Lung (tissue), 12 donors: ENCODE data around the gene CTBS. TPM values are rescaled to one million over a fixed set of nuclear protein-coding genes. Genes with fewer than 3 reads are reported as not detected.

Experiments
- ATAC-seq: fragments of 200-7000 bp; cut with Tn5 transposase; one replicate; pipeline ENCODE4 v1.9.1; 2020; ENCODE audit warnings: moderate number of reproducible peaks; ENCODE audit not compliant: insufficient read depth, low FRiP score
- DNase-seq, 3 donors: peaks; one replicate each; pipeline ENCODE4 v3.0.0-alpha.2; 2013 to 2017
- H3K27ac ChIP-seq, 2 donors: one replicate each; pipeline ENCODE4 v1.5.1; 2013; ENCODE audit warnings: mild to moderate bottlenecking in 2 of 2, moderate library complexity in 2 of 2, control low read depth in 1 of 2, inconsistent platforms in 1 of 2, low read depth in 1 of 2, low read length in 1 of 2
- H3K27me3 ChIP-seq, 3 donors: one replicate each; pipeline ENCODE4 v1.5.1; 2013; ENCODE audit warnings: low read length in 2 of 3; ENCODE audit not compliant: control insufficient read depth in 3 of 3, insufficient read depth in 3 of 3
- H3K36me3 ChIP-seq, 4 donors: one replicate each; pipeline ENCODE4 v1.5.1; 2013; ENCODE audit warnings: low read length in 4 of 4, mild to moderate bottlenecking in 1 of 4, moderate library complexity in 1 of 4; ENCODE audit not compliant: control insufficient read depth in 4 of 4, insufficient read depth in 4 of 4
- H3K4me1 ChIP-seq, 5 donors: one replicate each; pipeline ENCODE4 v1.5.1; 2013; ENCODE audit warnings: low read length in 5 of 5, mild to moderate bottlenecking in 2 of 5, moderate library complexity in 1 of 5; ENCODE audit not compliant: control insufficient read depth in 5 of 5, insufficient read depth in 5 of 5
- H3K4me3 ChIP-seq: one replicate; pipeline ENCODE4 v1.5.1; 2013; ENCODE audit warnings: mild to moderate bottlenecking, control low read depth, moderate library complexity
- H3K9ac ChIP-seq, 2 donors: one replicate each; pipeline ENCODE4 v1.5.1; 2013; ENCODE audit warnings: low read length in 2 of 2, control low read depth in 1 of 2; ENCODE audit not compliant: insufficient read depth in 1 of 2
- H3K9me3 ChIP-seq, 4 donors: one replicate each; pipeline ENCODE4 v1.5.1; 2013; ENCODE audit warnings: low read length in 3 of 4, mild to moderate bottlenecking in 1 of 4, moderate library complexity in 1 of 4; ENCODE audit not compliant: control insufficient read depth in 4 of 4, insufficient read depth in 3 of 4
- WGBS, 2 donors: extraction: QIAGEN DNeasy Blood & Tissue Kit; methylation state at CpG; one replicate each; pipeline ENCODE4 v1.1.7; 2013; 5-methylcytosine and 5-hydroxymethylcytosine counted together
- polyA plus RNA-seq, 2 donors: library from polyadenylated mRNA; stranded (reverse); fragments of 200-250 nt; gene quantifications; one replicate each; pipeline ENCODE4 v1.2.1, GENCODE V29; 2013
- total RNA-seq, 2 donors: library from RNA; depleted of rRNA in 1 of 2; stranded (reverse); fragments of >200 nt in 1 of 2; gene quantifications; one replicate each; pipeline ENCODE4 v1.2.1, GENCODE V29; 2014 to 2021
- TF ChIP-seq, protein P1 (sequence below): IDR thresholded peaks from 2 replicates; pipeline ENCODE4 v1.5.1; 2012; ENCODE audit warnings: mild to moderate bottlenecking; ENCODE audit errors: control extremely low read depth, extremely low read depth
- donor health status: control.
- donor health status: control.
- donor health status: Bipolar disorder and iron deficiency.
- donor health status: healthy.
- donor health status: DM: yes; HTN: yes; CAD: no.

Gene CTBS
- total and polyA plus RNA-seq, 4 donors: 7.7 to 22.6 (median 19.9) TPM

DNA sequence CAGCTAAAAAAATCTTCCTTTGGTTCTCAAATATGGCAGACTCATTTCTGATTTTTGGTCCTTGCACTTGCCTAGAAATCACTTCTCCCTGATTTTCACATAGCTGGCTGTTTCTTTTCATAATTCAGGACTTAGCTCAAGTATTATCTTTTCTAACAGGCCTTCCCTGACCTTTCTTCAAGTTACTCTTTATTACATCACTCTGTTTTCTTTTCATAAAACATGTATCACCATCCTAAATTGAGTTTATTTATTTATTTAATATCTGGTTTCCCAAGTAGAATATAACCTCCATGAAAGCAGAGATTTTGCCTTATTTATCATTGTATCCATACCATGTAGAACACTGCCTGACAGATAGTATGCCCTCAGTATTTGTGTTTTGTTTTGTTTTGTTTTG, 49.6 kb downstream of the CTBS start:
- DNase-seq (no peak), ATAC-seq (no peak)
- no peaks in the 10 kb centered on the region for H3K36me3 ChIP-seq
- no peaks in the 10 kb centered on the region for H3K4me1 ChIP-seq
- TF ChIP-seq, protein P1, sequence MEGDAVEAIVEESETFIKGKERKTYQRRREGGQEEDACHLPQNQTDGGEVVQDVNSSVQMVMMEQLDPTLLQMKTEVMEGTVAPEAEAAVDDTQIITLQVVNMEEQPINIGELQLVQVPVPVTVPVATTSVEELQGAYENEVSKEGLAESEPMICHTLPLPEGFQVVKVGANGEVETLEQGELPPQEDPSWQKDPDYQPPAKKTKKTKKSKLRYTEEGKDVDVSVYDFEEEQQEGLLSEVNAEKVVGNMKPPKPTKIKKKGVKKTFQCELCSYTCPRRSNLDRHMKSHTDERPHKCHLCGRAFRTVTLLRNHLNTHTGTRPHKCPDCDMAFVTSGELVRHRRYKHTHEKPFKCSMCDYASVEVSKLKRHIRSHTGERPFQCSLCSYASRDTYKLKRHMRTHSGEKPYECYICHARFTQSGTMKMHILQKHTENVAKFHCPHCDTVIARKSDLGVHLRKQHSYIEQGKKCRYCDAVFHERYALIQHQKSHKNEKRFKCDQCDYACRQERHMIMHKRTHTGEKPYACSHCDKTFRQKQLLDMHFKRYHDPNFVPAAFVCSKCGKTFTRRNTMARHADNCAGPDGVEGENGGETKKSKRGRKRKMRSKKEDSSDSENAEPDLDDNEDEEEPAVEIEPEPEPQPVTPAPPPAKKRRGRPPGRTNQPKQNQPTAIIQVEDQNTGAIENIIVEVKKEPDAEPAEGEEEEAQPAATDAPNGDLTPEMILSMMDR: no peak
- H3K27ac ChIP-seq: no peak overlapping the region
- no peak overlapping the region for H3K4me3 ChIP-seq
- no peaks in the 10 kb centered on the region for H3K9me3 ChIP-seq
- H3K9ac ChIP-seq: no peak overlapping the region
- H3K27me3 ChIP-seq: no peaks in the 10 kb centered on the region

DNA sequence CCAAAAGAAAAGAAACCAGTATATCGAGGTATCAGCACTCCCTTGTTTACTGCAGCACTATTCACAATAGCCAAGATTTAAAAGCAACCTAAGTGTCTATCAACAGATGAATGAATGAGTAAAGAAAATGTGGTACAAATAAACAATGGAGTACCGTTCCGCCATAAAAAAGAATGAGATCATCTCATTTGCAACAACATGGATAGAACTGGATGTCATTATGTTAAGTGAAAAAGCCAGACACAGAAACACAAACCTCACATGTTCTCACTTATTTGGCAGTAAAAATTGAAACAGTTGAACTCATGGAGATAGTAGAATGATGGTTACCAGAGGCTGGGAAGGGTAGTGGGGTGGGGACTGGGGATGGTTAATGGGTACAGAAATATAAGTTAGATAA, 63.6 kb downstream of the CTBS start:
- Histone ChIP-seq H3K4me3 (no peak overlapping the region), H3K27me3 (no peaks in the 10 kb centered on the region), H3K27ac (no peak overlapping the region), H3K36me3 (no peaks in the 10 kb centered on the region), H3K9ac (no peak overlapping the region), H3K4me1 (peaks cover 0 to 2% (median 0%) of the 10 kb centered on the region in 5 donors), H3K9me3 (no peaks in the 10 kb centered on the region)
- 88 to 98% methylated on average over 3 of the region's 3 CpGs for WGBS, 2 donors
- ATAC-seq: no peak
- DNase-seq: no peak
- TF ChIP-seq, protein P1: no peak

DNA sequence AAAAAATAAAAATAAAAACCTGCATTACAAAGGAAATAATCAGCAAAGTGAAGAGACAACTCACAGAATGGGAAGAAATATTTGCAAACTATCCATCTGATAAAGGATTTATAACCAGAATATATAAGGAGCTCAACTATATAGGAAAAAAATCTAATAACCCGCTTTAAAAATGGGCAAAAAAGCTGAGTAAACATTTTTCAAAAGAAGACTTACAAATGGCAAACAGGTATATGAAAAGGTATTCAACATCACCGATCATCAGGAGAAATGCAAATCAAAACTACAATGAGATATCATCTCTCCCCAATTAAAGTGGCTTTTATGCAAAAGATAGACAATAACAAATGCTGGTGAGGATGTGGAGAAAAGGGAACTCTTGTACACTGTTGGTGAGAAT, 64.1 kb downstream of the CTBS start:
- peaks cover 0 to 2% (median 0%) of the 10 kb centered on the region in 4 donors for H3K36me3 ChIP-seq
- TF ChIP-seq, protein P1: no peak
- H3K4me1 ChIP-seq: peaks cover 0 to 2% (median 0%) of the 10 kb centered on the region in 5 donors
- no peak overlapping the region for H3K4me3 ChIP-seq
- no peak overlapping the region for H3K9ac ChIP-seq
- H3K27ac ChIP-seq: no peak overlapping the region
- 49 to 100% methylated on average over 2 of the region's 2 CpGs for WGBS, 2 donors
- no peaks in the 10 kb centered on the region for H3K27me3 ChIP-seq
- DNase-seq (no peak), ATAC-seq (no peak)
- H3K9me3 ChIP-seq: no peaks in the 10 kb centered on the region

- peaks cover 0 to 2% (median 0%) of the 10 kb centered on the region in 4 donors for H3K36me3 ChIP-seq
- no peak for DNase-seq
- TF ChIP-seq, protein P1: no peak
- peaks cover 1 to 9% (median 5%) of the 10 kb centered on the region in 5 donors for H3K4me1 ChIP-seq
- no peaks in the 10 kb centered on the region for H3K27me3 ChIP-seq
- no peak overlapping the region for H3K9ac ChIP-seq
- H3K27ac ChIP-seq: no peak overlapping the region
- H3K9me3 ChIP-seq: no peaks in the 10 kb centered on the region
- 96 to 99% methylated on average over 4 of the region's 4 CpGs for WGBS, 2 donors
- ATAC-seq: no peak
- H3K4me3 ChIP-seq: no peak overlapping the region
Observed at GRCh38 chr1:84509029-84509428, 65.2 kb downstream of the CTBS start.
